SHP77 treated with DMSO at 0.1 percent for 48 hours (cell line): ENCODE measurements around the gene TCEANC2.
"Not testable (repeated sequence)": the region's sequence is repeated elsewhere in the genome, so short reads cannot be mapped to it uniquely, and the experiment has no call there.

Source experiments
- DNase-seq: peaks from one replicate; lab custom pipeline; 2025; lab: John Stamatoyannopoulos, UW

Gene TCEANC2

GRCh38 chr1:54086754-54087153 lies 33.3 kb downstream of the TCEANC2 start:
- no peak for DNase-seq

- DNase-seq, result no peak
These were observed 35.0 kb downstream of the TCEANC2 start for GRCh38 chr1:54088385-54088784.

GRCh38 chr1:54091666-54092065 lies 38.3 kb downstream of the TCEANC2 start:
- DNase-seq, result no peak

GRCh38 chr1:54094001-54094729 lies 40.8 kb downstream of the TCEANC2 start:
- DNase-seq, result no peak

- DNase-seq, result not testable (repeated sequence)
These were observed 41.3 kb downstream of the TCEANC2 start for GRCh38 chr1:54094730-54095105.

GRCh38 chr1:54095546-54096226 lies 42.3 kb downstream of the TCEANC2 start:
- DNase-seq, result no peak

- DNase-seq, result no peak
These were observed 42.9 kb downstream of the TCEANC2 start for GRCh38 chr1:54096227-54096876.

- DNase-seq, result no peak
These were observed 43.5 kb downstream of the TCEANC2 start for GRCh38 chr1:54096877-54097240.

GRCh38 chr1:54099061-54099610 lies 45.7 kb downstream of the TCEANC2 start:
- DNase-seq, result no peak

- DNase-seq, result no peak
These were observed 47.1 kb downstream of the TCEANC2 start for GRCh38 chr1:54100500-54100899.

- no peak for DNase-seq
These were observed 50.0 kb downstream of the TCEANC2 start for GRCh38 chr1:54103414-54103813.

- DNase-seq, result not testable (repeated sequence)
These were observed 51.2 kb downstream of the TCEANC2 start for GRCh38 chr1:54104613-54105012.

GRCh38 chr1:54105080-54105479 lies 51.7 kb downstream of the TCEANC2 start:
- no peak for DNase-seq

GRCh38 chr1:54105736-54106269 lies 52.4 kb downstream of the TCEANC2 start:
- no peak for DNase-seq

- DNase-seq, result no peak
These were observed 53.7 kb downstream of the TCEANC2 start for GRCh38 chr1:54107131-54107530.

GRCh38 chr1:54108156-54108555 lies 54.7 kb downstream of the TCEANC2 start:
- DNase-seq, result no peak

- no peak for DNase-seq
These were observed 56.0 kb downstream of the TCEANC2 start for GRCh38 chr1:54109129-54110090.

- DNase-seq, result no peak
These were observed 57.6 kb downstream of the TCEANC2 start for GRCh38 chr1:54110996-54111395.

- no peak for DNase-seq
These were observed 58.2 kb downstream of the TCEANC2 start for GRCh38 chr1:54111624-54112023.

- no peak for DNase-seq
These were observed 58.6 kb downstream of the TCEANC2 start for GRCh38 chr1:54112027-54112426.

- DNase-seq, result no peak
These were observed 59.4 kb downstream of the TCEANC2 start for GRCh38 chr1:54112705-54113368.
